NCI-H1417 (cell line): Measurements from ENCODE around the gene SYT17.

Experiments used
- DNase-seq, 3 experiments: peaks; one replicate each; lab custom pipeline; 2025; lab: John Stamatoyannopoulos, UW

Gene SYT17

DNA sequence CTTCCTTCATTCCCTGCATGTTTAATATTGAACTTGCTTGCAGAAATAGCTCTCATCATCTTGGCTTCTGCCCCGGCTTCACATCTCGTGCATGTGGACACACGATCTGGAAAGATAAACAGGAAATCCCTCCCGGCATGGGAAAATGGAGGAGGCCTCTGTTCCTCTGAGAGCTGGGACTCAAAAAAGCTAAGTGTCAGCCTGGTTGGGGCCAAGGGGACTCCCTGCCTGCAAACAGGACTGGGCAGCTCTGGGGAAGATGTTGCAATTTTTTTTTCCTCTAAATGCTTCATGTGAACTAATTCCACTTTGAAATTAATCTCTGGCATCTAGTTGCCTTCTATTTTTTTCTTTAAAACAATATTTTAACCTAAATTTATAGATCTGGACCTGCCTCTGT, 29.4 kb upstream of the SYT17 start:
- DNase-seq, result peak in 2 of 3 experiments; percentile 60 to 80

DNA sequence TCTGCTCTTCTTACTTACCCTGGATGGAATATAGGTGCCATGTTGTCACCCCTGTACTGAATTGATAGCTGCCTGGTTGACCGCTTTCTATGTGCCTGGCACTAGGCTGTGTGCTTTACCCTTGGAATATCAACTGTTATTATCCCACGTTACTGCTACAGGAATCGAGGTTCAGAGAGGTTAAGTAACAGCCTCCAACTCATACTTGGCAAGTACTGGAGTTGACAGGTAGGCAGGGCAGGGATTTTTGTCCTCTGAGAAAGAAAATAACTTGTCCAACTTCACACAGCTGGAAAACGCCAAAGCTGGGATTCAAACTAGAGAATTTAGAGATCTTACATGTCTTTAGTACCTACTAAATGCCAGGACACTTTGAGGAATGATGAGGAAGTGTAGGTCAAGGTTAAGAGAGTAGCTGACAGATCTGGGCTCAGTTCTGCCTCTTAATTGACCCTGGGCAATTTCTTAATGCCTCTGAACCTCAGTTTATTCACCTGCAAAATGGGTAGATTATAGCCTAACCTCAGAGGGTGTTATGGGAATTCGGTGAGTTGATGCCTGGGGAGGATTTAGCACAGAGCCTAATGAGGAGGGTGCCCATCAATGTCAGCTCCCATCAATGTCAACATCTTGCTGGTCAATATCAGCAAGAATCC, 28.5 kb upstream of the SYT17 start:
- DNase-seq, result no peak

DNA sequence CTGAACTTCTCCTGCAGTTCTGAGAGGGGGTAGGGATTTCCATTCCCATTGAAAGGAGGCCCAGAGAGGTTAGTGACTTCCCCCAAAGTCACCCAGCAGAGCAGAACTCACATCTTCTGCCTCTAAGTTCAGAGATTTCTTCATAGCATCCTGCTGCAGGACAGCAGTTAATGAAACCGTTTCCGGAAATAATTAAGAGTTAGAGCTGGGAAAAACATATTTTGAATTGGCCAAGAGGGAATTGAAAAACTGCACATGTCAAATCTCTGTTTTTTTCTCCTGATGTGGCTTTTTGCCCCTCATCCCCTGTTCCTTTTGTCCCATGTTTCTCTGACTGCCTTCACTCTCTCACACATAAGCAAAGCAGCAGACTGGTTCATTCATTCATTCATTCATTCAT, 27.6 kb upstream of the SYT17 start:
- DNase-seq, result no peak

DNA sequence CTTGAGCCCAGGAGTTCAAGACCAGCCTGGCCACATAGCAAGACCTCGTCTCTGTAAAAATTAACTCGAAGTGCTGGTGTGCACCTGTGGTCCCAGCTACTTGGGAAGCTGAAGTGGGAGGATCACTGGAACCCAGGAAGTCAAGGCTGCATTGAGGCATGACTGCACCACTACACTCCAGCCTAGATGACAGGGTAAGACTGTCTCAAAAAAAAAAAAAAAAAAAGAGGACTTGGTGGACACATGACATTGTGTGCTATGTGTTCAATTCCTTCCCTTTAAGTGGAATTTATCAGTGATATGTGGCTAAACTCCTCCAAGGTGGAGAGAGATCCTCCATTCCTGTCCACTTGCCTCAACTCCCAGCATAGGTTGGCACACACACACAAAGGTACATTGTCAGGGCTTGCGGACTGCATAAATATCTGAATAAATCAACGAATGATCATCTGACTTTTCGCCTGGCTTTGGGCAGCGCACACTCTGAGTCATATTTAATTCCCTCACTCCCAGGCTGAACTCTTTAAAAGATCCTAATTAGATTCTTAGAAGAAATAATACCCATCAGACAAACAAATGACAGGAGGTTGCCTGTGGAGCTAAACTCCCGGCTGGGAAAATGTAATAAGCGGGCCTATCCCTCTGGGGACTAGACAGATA, 25.0 kb upstream of the SYT17 start:
- peak in 1 of 3 experiments; percentile 5 for DNase-seq

DNA sequence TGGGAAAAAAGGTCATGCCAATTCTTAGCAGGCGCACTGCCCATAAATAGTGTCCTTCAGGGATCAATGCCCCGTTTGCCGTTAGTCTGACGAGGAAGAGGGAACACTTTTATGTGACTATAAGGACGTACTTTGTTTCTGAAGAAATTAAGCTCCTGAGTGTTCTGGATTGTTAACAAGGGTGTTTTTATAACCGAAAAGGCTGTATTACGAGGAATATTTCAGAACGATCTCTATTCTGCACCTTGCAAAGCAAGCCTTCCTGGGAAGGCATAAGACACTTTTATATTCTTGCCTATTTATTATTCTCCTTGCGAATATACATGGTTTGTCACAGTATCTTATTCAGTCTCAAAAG, 24.5 kb upstream of the SYT17 start:
- no peak for DNase-seq

DNA sequence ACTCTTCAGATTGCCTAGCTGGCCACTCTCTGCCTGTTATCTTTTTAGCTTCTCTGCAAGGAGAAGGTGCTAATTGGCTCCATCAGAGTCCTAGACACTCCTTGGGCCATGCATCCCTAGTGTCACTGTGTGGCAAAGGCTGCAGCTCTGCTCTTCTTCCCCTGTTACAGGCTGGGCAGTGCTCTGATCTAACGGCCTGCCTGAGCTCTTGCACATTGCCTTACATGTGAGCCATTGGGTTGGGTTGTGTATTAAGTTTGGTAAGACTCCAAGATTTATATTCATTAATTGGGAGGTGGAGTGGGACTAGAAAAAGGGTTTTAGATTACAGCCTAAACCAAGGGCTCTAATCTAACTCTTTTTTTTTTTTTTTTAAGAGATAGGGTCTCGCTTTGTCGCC, 23.0 kb upstream of the SYT17 start:
- DNase-seq, result no peak

DNA sequence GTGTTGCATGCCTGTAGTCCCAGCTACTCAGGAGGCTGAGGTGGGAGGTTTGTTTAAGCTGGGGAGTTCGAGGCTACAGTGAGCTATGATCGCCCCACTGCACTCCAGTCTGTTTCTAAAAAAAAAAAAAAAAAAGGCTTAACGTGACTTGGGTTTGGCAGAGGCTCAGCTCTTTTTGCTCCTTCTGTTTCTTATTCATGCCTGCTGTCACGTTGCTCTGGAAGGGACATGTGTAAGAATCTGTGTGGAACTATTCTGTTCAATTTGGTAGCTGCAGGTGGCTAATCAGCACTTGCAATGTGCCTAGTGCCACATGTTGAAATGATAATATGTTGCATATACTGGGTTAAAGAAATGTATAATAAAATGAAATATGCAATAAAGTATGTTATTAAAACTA, 20.9 kb upstream of the SYT17 start:
- DNase-seq, result no peak

DNA sequence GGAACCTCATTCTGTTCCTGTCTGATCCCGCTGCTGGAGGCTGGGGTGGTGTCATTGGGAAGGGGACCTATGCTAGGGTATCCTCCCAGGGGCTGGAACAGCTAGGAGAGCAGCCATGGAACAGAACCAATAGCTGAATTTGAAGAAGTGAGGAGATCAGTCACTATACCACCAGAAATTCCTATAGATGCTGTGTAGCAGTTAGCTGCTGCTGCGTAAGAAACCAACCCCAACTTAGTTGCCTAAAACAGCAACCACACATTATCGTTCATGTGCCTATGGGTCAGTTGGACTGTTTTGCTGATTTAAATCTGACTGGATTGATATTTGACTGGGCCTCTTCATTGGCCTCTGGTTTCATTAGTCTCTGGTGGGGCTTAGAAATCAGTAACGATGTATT, 20.4 kb upstream of the SYT17 start:
- DNase-seq, result no peak

DNA sequence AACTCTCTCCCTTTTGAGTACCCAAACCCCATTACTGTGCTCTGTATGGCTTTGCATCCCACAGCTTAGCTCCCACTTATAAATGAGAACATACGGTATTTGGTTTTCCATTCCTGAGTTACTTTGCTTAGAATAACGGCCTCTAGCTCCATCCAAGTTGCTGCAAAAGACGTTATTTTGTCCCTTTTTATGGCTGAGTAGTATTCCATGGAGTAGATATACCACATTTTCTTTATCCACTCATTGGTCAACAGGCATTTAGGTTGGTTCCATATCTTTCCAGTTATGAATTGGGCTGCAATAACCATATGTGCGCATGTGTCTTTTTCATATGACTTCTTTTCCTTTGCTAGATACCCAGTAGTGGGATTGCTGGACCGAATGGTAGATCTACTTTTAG, 19.9 kb upstream of the SYT17 start:
- no peak for DNase-seq

DNA sequence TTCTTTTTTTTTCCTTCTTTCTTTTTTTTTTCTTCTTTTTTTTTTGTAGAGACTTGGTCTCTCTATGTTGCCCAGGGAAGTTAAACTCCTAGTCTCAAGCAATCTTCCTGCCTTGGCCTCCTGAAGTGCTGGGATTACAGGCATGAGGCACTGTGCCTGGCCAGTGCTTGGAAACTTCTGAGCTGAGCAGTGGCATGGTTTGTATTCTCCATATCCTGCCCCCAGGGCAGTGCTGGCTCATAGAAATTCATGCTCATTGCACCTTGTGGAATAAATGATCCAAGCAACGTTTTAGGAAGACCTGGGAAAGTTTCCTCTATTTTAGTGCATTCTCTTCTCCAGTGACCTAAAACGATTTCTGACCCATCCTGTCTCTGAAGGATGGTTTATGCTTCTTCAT, 16.7 kb upstream of the SYT17 start:
- DNase-seq, result no peak

DNA sequence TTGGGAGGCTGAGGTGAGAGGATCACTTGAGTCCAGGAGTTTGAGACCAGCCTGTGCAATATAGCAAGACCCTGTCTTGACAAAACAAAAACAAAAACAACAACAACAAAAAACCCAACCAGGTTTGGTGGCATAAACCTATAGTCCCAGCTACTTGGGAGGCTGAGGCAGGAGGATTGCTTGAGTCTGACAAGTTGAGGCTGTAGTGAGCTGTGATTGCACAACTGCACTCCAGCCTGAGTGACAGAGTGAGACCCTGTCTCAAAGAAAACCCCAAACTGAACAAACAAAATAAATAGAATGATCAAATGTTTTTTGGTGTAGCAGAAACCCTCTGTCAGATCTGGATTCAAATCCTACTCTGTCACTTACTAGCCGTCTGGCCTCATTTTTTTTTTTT, 16.0 kb upstream of the SYT17 start:
- DNase-seq, result no peak

DNA sequence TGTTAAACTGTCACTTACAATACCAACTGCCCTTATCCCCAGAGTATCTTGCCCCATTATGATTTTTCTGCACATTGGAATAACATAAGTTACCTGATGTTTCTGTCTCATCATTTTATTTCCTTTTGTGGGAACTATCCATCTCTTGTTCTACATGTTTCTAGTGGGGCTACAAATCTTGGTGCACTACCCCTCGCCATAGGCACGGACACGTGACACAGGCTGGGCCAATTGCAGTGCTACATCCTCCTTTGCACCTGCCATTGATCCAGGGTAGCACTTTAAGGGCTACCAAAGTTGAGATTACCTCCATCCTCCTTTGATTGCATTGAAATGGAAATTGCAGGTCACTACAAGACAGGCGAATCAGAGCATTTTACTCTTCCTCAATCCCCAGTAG, 14.2 kb upstream of the SYT17 start:
- no peak for DNase-seq

DNA sequence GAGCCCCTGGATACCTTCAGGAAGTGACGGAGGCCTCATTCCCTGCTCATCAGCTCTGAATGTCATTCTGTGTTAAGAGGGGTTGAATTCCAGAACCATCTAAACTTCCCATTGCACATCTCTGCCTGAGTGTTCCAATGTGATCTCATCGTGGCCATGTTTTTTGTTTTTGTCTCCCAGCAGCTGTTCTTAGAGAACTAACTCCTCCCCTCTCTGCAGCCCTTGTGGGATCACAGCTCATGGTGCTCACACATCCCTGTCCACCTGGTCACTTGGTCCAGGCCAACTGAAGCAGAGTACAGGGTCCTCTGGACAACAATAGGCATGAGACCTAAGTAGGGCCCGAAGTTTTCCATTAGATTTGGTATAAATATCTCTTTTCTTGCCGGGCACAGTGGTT, 6.0 kb upstream of the SYT17 start:
- no peak for DNase-seq

DNA sequence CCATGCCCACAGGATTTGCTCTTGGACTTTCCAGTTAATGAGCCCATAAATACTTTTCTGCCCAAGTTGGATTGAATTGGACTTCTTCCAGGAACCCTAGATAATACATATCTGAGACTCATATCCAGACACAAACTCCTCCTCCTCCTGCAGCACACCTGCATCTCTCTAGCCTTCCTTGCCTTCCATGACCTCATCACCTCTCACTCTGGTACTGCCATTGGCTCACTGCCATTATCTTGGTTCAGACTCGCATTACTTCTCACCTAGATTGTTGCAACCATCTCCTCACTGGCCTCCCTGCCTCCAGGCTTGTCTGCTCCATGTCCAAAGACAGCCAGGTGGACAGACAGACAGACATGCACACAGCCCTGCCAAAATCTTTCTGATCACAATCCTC, 4.8 kb upstream of the SYT17 start:
- no peak for DNase-seq

DNA sequence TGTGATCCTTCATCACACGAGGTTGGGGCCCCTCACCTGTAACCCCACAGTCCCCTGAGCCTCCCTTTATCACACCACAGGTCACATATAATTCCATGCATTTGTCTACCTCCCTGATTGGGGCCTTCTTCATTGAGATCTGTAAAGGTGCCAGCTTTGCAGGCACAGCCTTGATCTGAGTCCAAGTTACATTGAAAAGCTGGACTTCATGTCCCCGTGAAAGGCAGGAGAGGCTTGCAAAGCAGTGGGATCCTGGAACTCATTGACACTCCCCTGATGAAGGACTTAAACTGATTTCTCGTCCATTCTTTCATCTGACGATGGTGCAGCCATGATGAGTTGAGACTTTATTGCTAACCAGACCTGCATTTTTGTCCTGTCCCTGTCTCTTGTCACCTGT, 3.8 kb upstream of the SYT17 start:
- DNase-seq, result no peak

DNA sequence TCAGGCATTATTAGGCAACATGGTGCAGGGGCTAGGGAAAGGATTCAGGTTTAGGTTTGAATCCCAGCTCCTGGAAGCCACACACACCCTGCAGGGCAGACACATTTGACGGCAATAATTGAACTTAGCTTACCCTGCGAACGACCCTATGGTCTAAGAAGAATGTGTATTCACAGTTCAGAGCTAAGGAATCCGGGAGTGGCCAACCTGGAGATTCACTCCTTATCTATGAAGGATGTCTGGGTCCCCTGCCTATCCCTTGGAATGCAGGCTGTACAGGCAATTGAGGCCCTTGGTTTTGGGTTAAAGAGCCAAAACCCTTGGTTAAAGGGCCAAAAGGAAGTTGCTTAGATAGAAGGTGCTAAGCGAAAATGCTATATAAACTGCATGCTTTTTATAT, 2.9 kb upstream of the SYT17 start:
- DNase-seq, result no peak

DNA sequence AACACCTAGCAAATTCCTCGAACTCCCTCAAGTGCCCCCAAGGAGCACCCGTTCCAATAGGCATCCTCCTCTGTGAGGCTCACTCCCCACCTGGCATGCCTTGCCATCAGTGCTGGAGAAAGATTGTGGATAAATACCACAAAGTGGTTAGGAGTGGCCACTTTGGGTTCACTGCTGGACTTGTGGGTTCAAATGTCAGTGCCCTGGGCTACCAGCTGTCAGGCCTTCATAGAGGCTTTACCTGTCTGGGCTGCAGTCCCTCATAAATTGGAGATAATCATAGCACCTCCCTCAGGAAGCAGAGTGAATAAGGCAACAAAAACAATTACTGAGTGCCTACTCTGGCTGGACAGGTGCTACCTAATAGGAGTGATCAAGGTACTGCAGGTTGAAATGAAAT, 1.5 kb upstream of the SYT17 start:
- peak; percentile 11 to 51 (median 17) for DNase-seq

DNA sequence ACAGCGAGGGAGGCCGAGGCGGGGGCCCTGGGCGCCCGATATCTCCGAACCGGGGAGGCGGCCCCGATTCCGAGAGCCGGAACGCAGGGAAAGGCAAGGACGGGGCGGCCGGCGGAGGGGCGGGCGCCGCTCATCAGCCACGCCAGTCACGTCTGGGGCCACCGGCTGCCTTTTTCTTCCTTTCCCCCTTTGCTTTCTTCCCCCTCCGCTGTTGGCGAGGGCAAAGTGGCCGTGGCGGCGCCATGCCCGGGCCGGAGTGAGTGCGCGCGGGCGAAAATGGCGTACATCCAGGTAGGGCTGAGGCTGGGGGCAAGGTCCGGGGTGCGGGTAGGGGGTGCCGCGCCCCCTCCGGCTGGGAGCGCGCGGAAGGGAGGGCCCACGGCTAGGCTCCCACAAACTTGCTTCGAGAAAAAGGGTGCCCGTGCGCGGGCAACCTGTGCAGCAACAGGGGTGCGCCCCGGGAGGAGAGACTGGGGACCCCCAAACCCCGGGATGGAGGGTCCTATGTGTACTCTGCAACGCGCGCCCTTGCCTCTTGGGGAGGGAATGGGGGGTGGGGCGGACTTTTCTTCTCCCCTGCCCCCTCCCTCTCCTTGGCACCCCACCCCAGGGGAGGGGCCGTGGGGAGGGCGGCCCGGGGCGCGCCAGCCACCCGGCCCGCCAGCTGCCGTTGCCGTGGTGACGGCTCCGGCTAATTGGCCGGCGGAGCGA, 486 bp downstream of the SYT17 start:
- peak; percentile 74 to 89 (median 81) for DNase-seq

DNA sequence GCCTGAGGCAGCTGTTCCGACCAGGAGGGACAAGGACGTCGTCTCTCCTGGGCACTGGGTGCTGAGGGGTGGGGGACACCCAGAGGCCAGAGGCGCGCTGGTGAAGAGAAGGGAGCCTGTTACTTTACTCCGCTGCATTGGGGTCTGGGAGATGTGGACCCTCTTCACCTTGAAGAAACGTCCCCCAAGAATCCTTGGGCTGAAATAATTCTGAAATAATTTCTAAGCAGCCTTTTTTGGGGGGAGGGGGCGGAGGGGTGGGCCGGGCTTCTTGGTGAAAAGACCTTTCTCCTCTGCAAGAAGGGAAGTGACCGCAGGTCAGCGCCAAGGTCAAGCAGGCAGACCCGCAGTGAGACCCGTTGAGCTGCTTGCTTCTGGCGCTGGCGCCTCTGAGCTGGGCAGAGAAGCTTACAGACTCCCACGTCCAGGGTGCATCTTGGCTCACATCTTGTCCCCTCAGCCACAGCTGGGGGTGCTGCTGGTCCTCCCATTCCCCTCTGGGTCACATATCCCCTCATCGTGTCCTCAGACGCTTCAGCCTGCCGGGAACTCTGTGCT, 1.1 kb downstream of the SYT17 start:
- DNase-seq, result peak in 2 of 3 experiments; percentile 53 to 74

DNA sequence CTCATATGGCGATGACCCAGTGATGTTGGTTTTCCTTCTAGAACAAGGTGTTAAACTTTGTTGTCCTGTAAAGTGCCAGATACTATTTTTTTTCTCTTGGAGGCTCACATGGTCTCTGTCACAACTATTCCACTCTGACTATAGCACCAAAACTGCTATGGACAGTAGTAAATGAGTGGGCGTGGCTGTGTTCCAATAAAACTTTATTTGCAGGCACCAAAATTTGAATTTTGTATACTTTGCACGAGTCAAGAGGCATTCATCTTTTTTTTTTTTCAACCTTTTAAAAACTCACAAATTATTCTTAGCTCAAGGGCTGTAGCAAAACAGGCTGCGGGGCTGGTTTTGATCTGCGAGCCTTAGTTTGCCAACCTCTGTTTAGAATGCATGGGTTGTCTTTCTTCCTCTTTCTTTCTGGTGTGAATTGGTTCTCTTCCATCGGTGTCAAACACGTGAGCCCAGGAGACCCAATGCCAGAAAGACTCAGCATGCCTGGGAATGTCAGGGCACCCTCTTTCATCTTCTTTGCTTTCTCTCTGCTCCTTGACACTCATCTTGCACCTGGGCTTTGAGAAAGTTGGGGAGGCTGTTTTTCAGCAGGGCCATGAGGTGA, 2.1 kb downstream of the SYT17 start:
- no peak for DNase-seq

DNA sequence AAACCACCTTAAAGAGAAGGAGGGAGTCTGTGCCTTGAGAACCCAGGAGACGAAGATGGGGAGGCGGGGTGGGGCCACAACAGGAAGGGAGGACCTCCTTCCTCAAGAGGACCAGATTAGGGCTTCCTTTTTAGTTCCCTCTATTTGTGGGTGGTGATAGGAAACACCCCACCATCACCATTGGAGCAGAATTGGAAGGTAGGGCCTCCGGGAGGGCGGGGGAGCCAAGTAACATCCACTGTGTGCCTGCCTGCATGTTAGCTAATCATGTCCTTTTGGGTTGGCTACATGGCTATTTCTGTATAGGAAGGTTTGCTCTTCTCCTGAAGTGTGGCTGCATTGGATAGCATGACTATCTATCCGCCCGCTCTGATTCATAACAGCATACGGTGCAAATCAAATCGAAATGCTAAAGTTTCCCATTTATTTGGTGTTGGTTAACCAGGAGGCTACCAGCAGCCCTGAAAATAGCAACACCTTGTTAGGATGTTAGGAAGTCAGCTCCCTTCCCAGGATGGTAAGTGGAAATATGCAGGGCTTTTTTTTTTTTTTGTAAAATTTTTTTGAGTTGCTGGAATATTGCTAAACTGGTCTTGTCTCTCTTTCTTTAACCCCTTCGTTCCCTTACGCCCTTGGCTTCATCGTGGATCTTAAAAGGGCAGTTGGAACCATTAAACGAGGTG, 4.2 kb downstream of the SYT17 start:
- no peak for DNase-seq

DNA sequence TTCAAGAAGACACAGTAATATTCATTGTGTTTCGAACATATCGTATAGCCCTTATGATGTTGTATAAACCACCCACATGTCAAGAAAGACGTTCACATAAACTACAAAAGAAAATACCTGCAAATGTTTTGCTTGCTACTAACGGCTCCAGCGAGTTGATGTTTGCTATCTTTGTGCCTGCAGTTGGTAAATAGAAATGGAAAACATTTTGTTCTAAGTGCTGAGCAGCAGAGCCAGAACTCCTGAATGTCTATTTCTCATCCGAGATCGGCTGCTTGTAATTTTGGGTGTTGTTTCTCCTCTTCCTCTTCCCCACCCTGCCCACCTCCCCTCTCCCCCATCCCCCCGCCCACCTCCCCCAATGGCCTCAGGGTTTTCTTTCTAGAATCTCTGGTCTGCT, 5.0 kb downstream of the SYT17 start:
- DNase-seq, result no peak
